Esophagus squamous epithelium (tissue), 5 donors: ENCODE data around the gene TOX2. TPM values are rescaled to one million over a fixed set of nuclear protein-coding genes. Genes with fewer than 3 reads are reported as not detected.

Experiments used
- DNase-seq: peaks from one replicate; lab custom pipeline; 2025; lab: John Stamatoyannopoulos, UW
- H3K27ac ChIP-seq, 4 donors: fragments of 200-600 bp; sonication (generic); one replicate each; pipeline ENCODE4 v1.5.1; 2016 to 2019; ENCODE audit warnings: mild to moderate bottlenecking in 1 of 4
- H3K27me3 ChIP-seq, 4 donors: fragments of 200-600 bp; sonication (generic); 1 replicate in 3 of 4; 2 replicates in 1 of 4; pipeline versions ENCODE4 v1.5.1 to v1.6.0; 2017 to 2021; ENCODE audit warnings: antibody characterized with exemption in 1 of 4
- H3K36me3 ChIP-seq, 3 donors: fragments of 200-600 bp; sonication (generic); one replicate each; pipeline ENCODE4 v1.5.1; 2016 to 2019
- H3K4me1 ChIP-seq, 3 donors: fragments of 200-600 bp; sonication (generic); one replicate each; pipeline ENCODE4 v1.5.1; 2017 to 2019
- H3K4me3 ChIP-seq, 4 donors: fragments of 200-600 bp; sonication (generic); 1 replicate in 3 of 4; 2 replicates in 1 of 4; pipeline ENCODE4 v1.5.1; 2016 to 2019; ENCODE audit warnings: mild to moderate bottlenecking in 2 of 4, moderate library complexity in 1 of 4
- H3K9me3 ChIP-seq, 3 donors: fragments of 200-600 bp; sonication (generic); one replicate each; pipeline ENCODE4 v1.5.1; 2016 to 2019
- POLR2A ChIP-seq, 4 donors: fragments of 450-650 bp; IDR thresholded peaks; one replicate each; pipeline ENCODE4 v1.6.1; 2017; ENCODE audit warnings: antibody characterized with exemption in 4 of 4, mild to moderate bottlenecking in 4 of 4, moderate library complexity in 3 of 4
- WGBS, 2 donors: methylation state at CpG; one replicate each; pipeline ENCODE4 v1.1.5; 2018; 5-methylcytosine and 5-hydroxymethylcytosine counted together
- intact Hi-C: fragments of 100-400 bp; cut with DNase I; formaldehyde crosslinking; loops from one replicate; pipeline ENCODE4 v1.15.0; 2022
- total RNA-seq, 4 donors: library from RNA; depleted of rRNA; stranded (reverse); fragments of >200 nt; gene quantifications; one replicate each; pipeline ENCODE4 v1.1.0, GENCODE V29; 2016
- TF ChIP-seq, protein P1 (sequence below), 6 experiments: fragments of 450-650 bp in 4 of 6; fragments of 200-600 bp in 2 of 6; sonication (generic) in 2 of 6; IDR thresholded peaks; one replicate each; pipeline ENCODE4 v1.5.1; 2016 to 2019; ENCODE audit warnings: antibody characterized with exemption in 6 of 6, mild to moderate bottlenecking in 4 of 6, moderate library complexity in 4 of 6
- donor health status: DM: yes; HTN: yes; CAD: no.

TOX2 gene
- total RNA-seq, 4 donors from 2014 or later = 0.99 to 22.9 (median 3.1) TPM

DNA sequence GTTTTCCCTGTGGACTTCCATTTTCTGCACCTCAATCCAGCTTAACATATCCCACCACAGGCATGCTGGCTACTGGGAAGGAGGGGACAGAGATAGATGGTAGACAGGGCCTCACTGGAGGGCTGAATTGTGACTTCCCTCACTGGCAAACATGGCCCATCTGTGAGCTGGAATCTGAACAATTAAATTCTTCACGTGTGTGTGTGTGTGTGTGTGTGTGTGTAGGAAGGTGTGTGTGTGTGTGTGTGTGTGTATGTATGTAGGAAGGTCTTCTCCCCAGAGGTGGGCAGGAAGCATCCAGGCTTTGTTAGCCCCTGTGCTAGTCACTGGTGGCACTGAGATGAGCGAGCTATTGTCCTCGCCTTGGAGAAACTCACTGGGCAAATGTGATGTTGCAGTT lies 5.4 kb upstream of the TOX2 start:
- H3K27me3 ChIP-seq = peaks cover 0 to 23% (median 1%) of the 10 kb centered on the region in 4 donors
- DNase-seq = no peak
- no peak overlapping the region for H3K4me3 ChIP-seq
- H3K36me3 ChIP-seq = no peaks in the 10 kb centered on the region
- H3K9me3 ChIP-seq = peaks cover 0 to 24% (median 0%) of the 10 kb centered on the region in 3 donors
- TF ChIP-seq POLR2A (IDR thresholded peaks at IDR 0.05) = no peak
- TF ChIP-seq, protein P1, sequence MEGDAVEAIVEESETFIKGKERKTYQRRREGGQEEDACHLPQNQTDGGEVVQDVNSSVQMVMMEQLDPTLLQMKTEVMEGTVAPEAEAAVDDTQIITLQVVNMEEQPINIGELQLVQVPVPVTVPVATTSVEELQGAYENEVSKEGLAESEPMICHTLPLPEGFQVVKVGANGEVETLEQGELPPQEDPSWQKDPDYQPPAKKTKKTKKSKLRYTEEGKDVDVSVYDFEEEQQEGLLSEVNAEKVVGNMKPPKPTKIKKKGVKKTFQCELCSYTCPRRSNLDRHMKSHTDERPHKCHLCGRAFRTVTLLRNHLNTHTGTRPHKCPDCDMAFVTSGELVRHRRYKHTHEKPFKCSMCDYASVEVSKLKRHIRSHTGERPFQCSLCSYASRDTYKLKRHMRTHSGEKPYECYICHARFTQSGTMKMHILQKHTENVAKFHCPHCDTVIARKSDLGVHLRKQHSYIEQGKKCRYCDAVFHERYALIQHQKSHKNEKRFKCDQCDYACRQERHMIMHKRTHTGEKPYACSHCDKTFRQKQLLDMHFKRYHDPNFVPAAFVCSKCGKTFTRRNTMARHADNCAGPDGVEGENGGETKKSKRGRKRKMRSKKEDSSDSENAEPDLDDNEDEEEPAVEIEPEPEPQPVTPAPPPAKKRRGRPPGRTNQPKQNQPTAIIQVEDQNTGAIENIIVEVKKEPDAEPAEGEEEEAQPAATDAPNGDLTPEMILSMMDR (IDR thresholded peaks at IDR 0.05) = no peak
- no peak overlapping the region for H3K27ac ChIP-seq
- peaks cover 0 to 4% (median 2%) of the 10 kb centered on the region in 3 donors for H3K4me1 ChIP-seq
- WGBS, 2 donors = 80 to 86% methylated on average over 3 of the region's 3 CpGs
- intact Hi-C loops = no loop called here

DNA sequence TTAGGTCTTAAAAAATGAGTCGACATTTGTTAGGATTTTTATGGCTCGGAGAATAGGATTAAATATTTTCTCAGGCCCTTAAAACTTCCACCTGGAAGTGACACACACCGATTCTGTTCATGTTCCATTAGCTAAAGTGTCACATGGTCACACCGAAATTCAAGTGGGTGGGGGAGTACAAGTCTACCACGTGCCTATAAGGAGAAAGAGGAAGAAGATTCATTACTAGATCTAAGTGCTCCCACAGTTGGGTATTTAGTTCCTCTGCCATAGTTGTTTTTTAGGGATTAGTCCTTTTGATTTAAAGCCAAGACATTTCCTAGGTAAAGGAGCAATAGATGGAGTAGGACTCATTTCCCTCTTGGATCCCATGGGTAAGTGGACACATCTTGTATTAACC lies 4.9 kb upstream of the TOX2 start:
- H3K4me1 ChIP-seq = peaks cover 0 to 7% (median 2%) of the 10 kb centered on the region in 3 donors
- H3K27ac ChIP-seq = no peak overlapping the region
- H3K36me3 ChIP-seq = no peaks in the 10 kb centered on the region
- peaks cover 0 to 28% (median 2%) of the 10 kb centered on the region in 4 donors for H3K27me3 ChIP-seq
- no peak for DNase-seq
- peaks cover 0 to 24% (median 0%) of the 10 kb centered on the region in 3 donors for H3K9me3 ChIP-seq
- H3K4me3 ChIP-seq = no peak overlapping the region
- intact Hi-C loops = no loop called here
- TF ChIP-seq, protein P1 (IDR thresholded peaks at IDR 0.05) = no peak
- no peak for TF ChIP-seq POLR2A (IDR thresholded peaks at IDR 0.05)
- 57 to 65% methylated on average over 5 of the region's 5 CpGs for WGBS, 2 donors

DNA sequence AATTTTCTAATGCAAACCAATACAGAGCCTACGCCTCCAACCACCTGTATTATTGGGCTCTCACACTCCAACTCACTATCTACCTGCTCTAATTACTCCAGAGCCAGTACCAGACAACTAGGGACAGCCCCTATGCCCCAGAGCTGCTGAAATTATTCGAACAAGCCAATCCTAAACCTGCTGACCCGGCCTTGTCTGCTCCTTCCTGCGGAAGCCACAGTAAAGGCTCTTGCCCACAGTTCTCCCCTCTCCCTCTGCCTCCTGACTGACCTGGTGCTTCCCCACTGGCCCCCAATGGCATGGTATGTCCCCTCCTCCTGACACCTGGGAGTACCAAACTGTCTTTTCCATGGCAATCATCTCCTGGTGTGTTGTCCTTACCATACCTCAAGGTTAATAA lies 4.1 kb upstream of the TOX2 start:
- Histone ChIP-seq H3K9me3 (peaks cover 0 to 24% (median 0%) of the 10 kb centered on the region in 3 donors), H3K4me1 (peaks cover 6 to 15% (median 6%) of the 10 kb centered on the region in 3 donors), H3K27me3 (peaks cover 0 to 37% (median 2%) of the 10 kb centered on the region in 4 donors), H3K27ac (no peak overlapping the region), H3K36me3 (no peaks in the 10 kb centered on the region), H3K4me3 (no peak overlapping the region)
- intact Hi-C loops = no loop called here
- DNase-seq = no peak
- no peak for TF ChIP-seq POLR2A (IDR thresholded peaks at IDR 0.05)
- TF ChIP-seq, protein P1 (IDR thresholded peaks at IDR 0.05) = no peak
- 67 to 95% methylated on average over 4 of the region's 4 CpGs for WGBS, 2 donors

DNA sequence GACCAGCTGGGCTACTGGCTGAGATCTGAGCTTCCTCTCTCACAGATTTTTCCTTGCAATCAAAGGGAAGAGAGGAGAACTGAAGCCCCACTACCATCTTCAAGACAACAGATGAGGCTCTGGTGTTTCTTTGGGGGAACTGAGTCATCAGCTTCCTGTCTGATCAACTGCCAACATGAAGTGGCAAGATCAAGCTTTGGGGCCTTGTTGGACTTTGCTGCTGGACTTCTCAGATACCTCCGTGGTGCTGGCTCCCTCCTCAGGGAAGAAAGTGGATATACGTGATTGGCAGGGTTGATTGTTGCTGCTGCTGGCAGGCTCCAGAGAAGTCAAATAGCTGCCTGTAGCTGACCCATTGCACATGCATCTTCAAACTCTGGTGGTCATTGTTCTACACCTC lies 3.6 kb upstream of the TOX2 start:
- Histone ChIP-seq H3K4me1 (peaks cover 8 to 20% (median 8%) of the 10 kb centered on the region in 3 donors), H3K4me3 (no peak overlapping the region), H3K36me3 (no peaks in the 10 kb centered on the region), H3K27ac (no peak overlapping the region), H3K27me3 (peaks cover 0 to 42% (median 3%) of the 10 kb centered on the region in 4 donors), H3K9me3 (peaks cover 0 to 24% (median 0%) of the 10 kb centered on the region in 3 donors)
- no peak for TF ChIP-seq POLR2A (IDR thresholded peaks at IDR 0.05)
- TF ChIP-seq, protein P1 (IDR thresholded peaks at IDR 0.05) = peak in 1 of 6 experiments; percentile 12
- no peak for DNase-seq
- 21 to 60% methylated on average over 1 to 2 of the region's 2 CpGs for WGBS, 2 donors
- intact Hi-C loops = no loop called here

DNA sequence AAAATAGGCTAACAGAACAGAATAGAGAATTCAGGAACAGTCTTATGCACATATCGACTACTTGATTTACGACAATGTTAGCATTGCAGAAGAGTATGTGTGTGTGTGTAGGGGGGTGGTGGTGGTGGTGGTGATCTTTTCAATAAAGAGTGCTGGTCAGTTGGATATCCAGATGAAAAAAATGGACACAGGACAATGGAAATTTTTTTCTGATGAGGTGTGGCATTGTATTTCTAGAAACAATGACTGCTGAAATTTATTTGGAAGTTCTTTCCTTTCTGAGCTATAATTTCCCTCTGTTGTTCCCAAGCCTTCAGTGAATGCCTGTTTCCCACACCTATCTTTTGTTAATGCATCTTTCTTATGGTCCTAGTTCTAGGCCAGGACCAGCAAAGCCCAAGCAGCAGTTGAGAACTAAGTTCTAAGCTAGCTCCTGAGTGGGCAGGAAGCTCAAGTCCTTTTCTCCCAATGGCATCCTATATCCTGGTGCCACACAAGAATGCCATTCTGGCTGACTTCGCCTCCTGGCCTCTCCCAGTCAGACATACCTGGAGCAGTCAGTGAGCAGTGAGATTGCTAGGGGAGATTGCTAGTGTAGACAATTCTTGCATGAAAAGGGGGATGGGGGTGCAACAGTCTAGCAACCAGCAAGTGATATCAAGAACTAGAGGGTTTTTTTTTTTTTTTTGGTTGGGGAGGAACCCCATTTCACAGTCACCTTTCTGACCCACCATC lies 1.2 kb upstream of the TOX2 start:
- Histone ChIP-seq H3K27ac (peak overlapping the region in 1 of 4 donors; percentile 84), H3K9me3 (peaks cover 0 to 12% (median 0%) of the 10 kb centered on the region in 3 donors), H3K36me3 (no peaks in the 10 kb centered on the region), H3K4me1 (peaks cover 8 to 34% (median 11%) of the 10 kb centered on the region in 3 donors), H3K4me3 (no peak overlapping the region), H3K27me3 (peaks cover 0 to 63% (median 7%) of the 10 kb centered on the region in 4 donors)
- 89 to 94% methylated on average over 2 to 3 of the region's 3 CpGs for WGBS, 2 donors
- DNase-seq = no peak
- intact Hi-C loops = no loop called here
- TF ChIP-seq, protein P1 (IDR thresholded peaks at IDR 0.05) = no peak
- TF ChIP-seq POLR2A (IDR thresholded peaks at IDR 0.05) = no peak
